Measurements from ENCODE around the gene FGGY. TPM values are rescaled to one million over a fixed set of nuclear protein-coding genes. Genes with fewer than 3 reads are reported as not detected.

Gene FGGY
- total RNA-seq, 1 experiment from 2014 or later = 14.6 TPM

DNA sequence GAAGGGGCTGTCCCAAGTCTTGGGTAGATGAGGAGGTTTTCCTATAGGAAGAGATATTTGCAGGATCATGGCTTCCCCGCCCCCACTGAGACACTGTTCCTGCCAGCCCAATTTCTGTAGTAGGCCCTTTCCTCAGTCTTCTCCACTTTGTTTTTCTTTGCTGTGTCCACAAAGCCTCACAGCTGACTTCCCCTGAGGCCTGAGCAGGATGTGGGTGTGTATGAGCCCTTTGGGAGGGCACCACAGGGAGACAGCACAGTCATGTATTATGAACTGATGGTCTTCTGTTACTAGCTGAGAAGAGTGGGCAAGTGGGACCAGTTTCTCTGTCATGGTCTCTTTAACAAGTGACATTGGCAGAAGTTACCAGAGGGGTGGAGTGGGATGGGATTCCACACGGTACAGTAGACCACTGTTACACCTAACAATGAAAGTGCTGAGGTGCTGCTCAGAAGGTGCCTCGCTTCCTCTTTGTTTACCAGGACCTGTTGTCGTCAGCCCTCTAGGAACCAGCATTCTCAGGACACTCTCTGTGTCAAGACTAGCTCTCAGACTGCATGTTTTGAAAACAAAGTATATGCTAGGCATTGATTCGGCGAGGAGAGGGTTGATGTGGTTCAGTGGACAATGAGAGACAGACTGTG is 264.0 kb downstream of the FGGY start:
- no peak overlapping the region for H3T11ph ChIP-seq (ENCODE audit: low read length)
- no peak overlapping the region for H2AFZ ChIP-seq (ENCODE audit: low read length)
- no peak overlapping the region for H2BK12ac ChIP-seq (ENCODE audit: insufficient read length, low read depth, low read length)
- no peaks in the 10 kb centered on the region for H3K4me1 ChIP-seq (ENCODE audit: insufficient read depth, low read length)
- H3K79me2 ChIP-seq (ENCODE audit: insufficient read depth, low read length) = no peaks in the 10 kb centered on the region
- no peak overlapping the region for H4K91ac ChIP-seq (ENCODE audit: insufficient read length, low read depth, low read length)
- H3K9ac ChIP-seq (ENCODE audit: extremely low read depth, insufficient read length, low read length) = no peak overlapping the region
- H2BK120ac ChIP-seq (ENCODE audit: low read depth, low read length, poor library complexity, severe bottlenecking) = no peak overlapping the region
- no peak overlapping the region for H2BK15ac ChIP-seq (ENCODE audit: low read depth, low read length)
- H3K4me3 Mint-ChIP-seq = no peak overlapping the region
- H2BK5ac ChIP-seq (ENCODE audit: insufficient read length, low read length) = no peak overlapping the region
- H3K27me3 Mint-ChIP-seq (ENCODE audit: low read depth) = no peaks in the 10 kb centered on the region
- no peaks in the 10 kb centered on the region for H3K23me2 ChIP-seq (ENCODE audit: insufficient read length, low read depth, low read length, poor library complexity, severe bottlenecking)
- H3K23ac ChIP-seq (ENCODE audit: insufficient read length, low read depth, low read length) = no peak overlapping the region
- no peak overlapping the region for H4K5ac ChIP-seq (ENCODE audit: insufficient read length, low read depth, low read length)
- H3K14ac ChIP-seq (ENCODE audit: insufficient read depth, low read length) = no peak overlapping the region
- no peaks in the 10 kb centered on the region for H3K9me3 ChIP-seq (ENCODE audit: control insufficient read depth, low read depth, low read length)
- H3K4me1 Mint-ChIP-seq = peaks cover 4 to 6% of the 10 kb centered on the region in 2 experiments; a peak in 2 of 4 replicates
- H3K27me3 ChIP-seq (ENCODE audit: insufficient read depth, low read length) = no peaks in the 10 kb centered on the region
- TF ChIP-seq, protein P1, sequence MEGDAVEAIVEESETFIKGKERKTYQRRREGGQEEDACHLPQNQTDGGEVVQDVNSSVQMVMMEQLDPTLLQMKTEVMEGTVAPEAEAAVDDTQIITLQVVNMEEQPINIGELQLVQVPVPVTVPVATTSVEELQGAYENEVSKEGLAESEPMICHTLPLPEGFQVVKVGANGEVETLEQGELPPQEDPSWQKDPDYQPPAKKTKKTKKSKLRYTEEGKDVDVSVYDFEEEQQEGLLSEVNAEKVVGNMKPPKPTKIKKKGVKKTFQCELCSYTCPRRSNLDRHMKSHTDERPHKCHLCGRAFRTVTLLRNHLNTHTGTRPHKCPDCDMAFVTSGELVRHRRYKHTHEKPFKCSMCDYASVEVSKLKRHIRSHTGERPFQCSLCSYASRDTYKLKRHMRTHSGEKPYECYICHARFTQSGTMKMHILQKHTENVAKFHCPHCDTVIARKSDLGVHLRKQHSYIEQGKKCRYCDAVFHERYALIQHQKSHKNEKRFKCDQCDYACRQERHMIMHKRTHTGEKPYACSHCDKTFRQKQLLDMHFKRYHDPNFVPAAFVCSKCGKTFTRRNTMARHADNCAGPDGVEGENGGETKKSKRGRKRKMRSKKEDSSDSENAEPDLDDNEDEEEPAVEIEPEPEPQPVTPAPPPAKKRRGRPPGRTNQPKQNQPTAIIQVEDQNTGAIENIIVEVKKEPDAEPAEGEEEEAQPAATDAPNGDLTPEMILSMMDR (conservative IDR thresholded peaks at IDR 0.05) = no peak
- peak overlapping the region in 1 of 3 experiments; percentile 9; a peak in 1 of 7 replicates for H3K27ac Mint-ChIP-seq
- no peak overlapping the region for H3K4ac ChIP-seq (ENCODE audit: low read depth, low read length)
- no peak overlapping the region for H3K27ac ChIP-seq (ENCODE audit: insufficient read length, low read depth, low read length)
- no peak overlapping the region for H3K4me2 ChIP-seq (ENCODE audit: insufficient read depth, insufficient read length, low read length)
- H3K9me3 Mint-ChIP-seq = peaks cover 15 to 17% of the 10 kb centered on the region in 2 experiments
- H2BK20ac ChIP-seq (ENCODE audit: low read depth, low read length, poor library complexity, severe bottlenecking) = no peak overlapping the region
- H2AK5ac ChIP-seq (ENCODE audit: insufficient read length, low read length) = no peak overlapping the region
- no peak overlapping the region for H3K56ac ChIP-seq (ENCODE audit: insufficient read length, low read depth, low read length)
- peaks cover 13 to 19% (median 15%) of the 10 kb centered on the region in 3 experiments; a peak in 6 of 7 replicates for H3K36me3 Mint-ChIP-seq (ENCODE audit: insufficient read depth in 1 of 3, low read depth in 3 of 3)
- no peaks in the 10 kb centered on the region for H3K79me1 ChIP-seq (ENCODE audit: insufficient read depth, low read depth, low read length, poor library complexity, severe bottlenecking)
- H3K18ac ChIP-seq (ENCODE audit: insufficient read length, low read depth, low read length) = no peak overlapping the region
- no peak for DNase-seq
- H4K20me1 ChIP-seq (ENCODE audit: control insufficient read depth, insufficient read depth, insufficient read length) = no peaks in the 10 kb centered on the region
- no CpG with 5 or more reads among the region's 6 CpGs for WGBS (ENCODE audit: extremely low coverage, insufficient read length, low lambda C conversion rate)
- H4K8ac ChIP-seq (replicated peaks; ENCODE audit: insufficient read length, low read depth, low read length) = no peak overlapping the region
